ENCODE data around the gene LHX3. TPM values are rescaled to one million over a fixed set of nuclear protein-coding genes. Genes with fewer than 3 reads are reported as not detected.

Gene LHX3
- total and polyA plus RNA-seq, 10 of the 15 experiments (the other 5 are each of a cell fraction or from before 2014, with no cell fraction given) = not detected

DNA sequence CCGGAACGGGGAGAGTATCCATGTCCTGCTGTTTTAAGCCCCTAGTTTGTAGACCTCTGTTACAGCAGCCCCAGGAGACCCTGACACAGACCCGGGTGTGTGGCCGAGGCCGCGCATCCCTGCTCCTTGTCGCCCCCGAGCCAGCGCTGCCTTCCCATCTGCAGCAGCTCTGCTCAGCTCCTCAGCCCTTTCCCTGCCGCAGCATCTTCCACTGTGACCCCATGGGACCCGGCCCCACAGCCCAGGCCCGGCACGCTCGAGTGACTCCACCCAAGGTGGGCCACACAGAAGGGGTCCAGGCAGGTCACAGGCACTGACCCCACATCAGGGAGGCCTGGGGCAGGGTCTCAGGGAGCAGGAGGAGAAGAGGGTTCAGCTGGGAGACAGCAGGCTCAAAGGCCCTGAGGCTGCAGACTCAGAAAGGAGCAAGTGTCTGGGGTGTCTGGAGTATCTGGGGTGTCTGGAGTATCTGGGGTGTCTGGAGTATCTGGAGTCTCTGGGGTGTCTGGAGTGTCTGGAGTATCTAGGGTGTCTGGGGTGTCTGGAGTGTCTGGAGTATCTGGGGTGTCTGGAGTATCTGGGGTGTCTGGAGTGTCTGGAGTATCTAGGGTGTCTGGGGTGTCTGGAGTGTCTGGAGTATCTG lies 31.2 kb downstream of the LHX3 start:
- Histone ChIP-seq H3K4me2 (ENCODE audit: control insufficient read depth, insufficient read depth) (no peak overlapping the region), H3K4me3 (no peak overlapping the region), H3K79me2 (ENCODE audit: control insufficient read depth, insufficient read depth, low read length) (no peaks in the 10 kb centered on the region), H3K9me3 (replicated peaks; ENCODE audit: control insufficient read depth, insufficient read depth, low read length) (no peaks in the 10 kb centered on the region), H2AFZ (ENCODE audit: control insufficient read depth, low read depth, low read length) (no peak overlapping the region), H3K27ac (ENCODE audit: control insufficient read depth, insufficient read depth) (no peak overlapping the region), H3K9ac (ENCODE audit: control insufficient read depth, insufficient read depth, low read length) (no peak overlapping the region), H3K27me3 (replicated peaks in 1 of 2; ENCODE audit: control insufficient read depth in 2 of 2, insufficient read depth in 2 of 2, low read length in 1 of 2) (no peaks in the 10 kb centered on the region; a peak in 2 of 4 replicates), H3K4me1 (ENCODE audit: control insufficient read depth, insufficient read depth, low read length) (no peaks in the 10 kb centered on the region), H4K20me1 (ENCODE audit: control insufficient read depth, insufficient read depth) (no peaks in the 10 kb centered on the region), H3K36me3 (ENCODE audit: control insufficient read depth in 2 of 2, insufficient read depth in 2 of 2, low read length in 1 of 2) (no peaks in the 10 kb centered on the region)
- no peak for TF ChIP-seq CBFB (IDR thresholded peaks at IDR 0.05; ENCODE audit: low read depth)
- no peak for TF ChIP-seq EGR1 (IDR thresholded peaks at IDR 0.05; ENCODE audit: borderline replicate concordance in 1 of 2, low read depth in 2 of 2, low read length in 2 of 2)
- TF ChIP-seq MEF2B (IDR thresholded peaks at IDR 0.05; ENCODE audit: partially characterized antibody, poor library complexity, severe bottlenecking) = no peak
- no peak for TF ChIP-seq ZNF274 (IDR thresholded peaks at IDR 0.05; ENCODE audit: insufficient read depth, insufficient read length)
- POLR2A ChIA-PET = no interaction called here
- CTCF ChIA-PET = no interaction called here
- RAD21 ChIA-PET (ENCODE audit: unreplicated experiment) = no interaction called here
- 47% methylated on average over 13 of the region's 14 CpGs for WGBS (ENCODE audit: insufficient coverage, insufficient replicate concordance, low lambda C conversion rate, missing lambda C conversion rate)
- DNase-seq (ENCODE audit: low read depth, low spot score) = no peak
- in situ Hi-C loops (cut with MboI) = loop anchor here (5.0 kb wide), 1 partner anchor 99 kb away; no protein-coding TSS in a partner anchor
- ATAC-seq = no peak
- intact Hi-C loops (cut with micrococcal nuclease; ENCODE audit: unreplicated experiment) = no loop called here
- no TSS peak for BruUV-seq (replicated peaks)
- no peak for FAIRE-seq
- SMC1A ChIA-PET (ENCODE audit: uncharacterized antibody, unreplicated experiment) = no interaction called here

DNA sequence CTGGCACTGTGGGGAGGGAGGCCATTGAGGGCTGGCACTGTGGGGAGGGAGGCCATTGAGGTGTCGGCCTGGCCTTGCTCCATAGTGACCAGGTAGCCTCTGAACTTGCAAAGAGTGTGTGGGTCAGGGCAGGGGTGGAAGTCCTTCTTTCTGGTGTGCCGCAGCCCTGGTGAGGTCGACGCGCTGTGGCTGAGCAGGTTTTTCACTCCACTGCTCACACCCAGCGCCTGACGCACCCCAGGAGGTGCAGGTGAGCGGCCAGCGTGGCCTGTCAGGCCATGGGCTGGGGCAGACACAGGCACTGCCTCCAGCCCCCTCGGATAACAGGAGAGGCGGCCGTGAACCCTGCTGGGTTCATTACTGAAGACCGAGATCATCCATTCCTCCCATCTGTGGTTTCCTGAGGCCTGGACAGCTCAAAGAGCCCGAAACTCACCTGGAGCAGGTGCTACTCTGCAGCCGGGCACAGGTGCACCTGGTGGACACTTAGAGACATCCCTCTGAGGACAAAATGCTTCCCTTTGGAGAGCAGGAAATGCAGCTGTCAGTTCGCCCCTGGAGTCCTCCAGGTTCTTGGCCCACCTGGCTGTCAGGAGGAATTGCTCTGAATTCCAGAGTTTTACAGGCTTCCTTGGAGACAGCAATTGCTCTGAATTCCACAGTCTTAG lies 32.4 kb downstream of the LHX3 start:
- no TSS peak for BruUV-seq (replicated peaks)
- Histone ChIP-seq H3K4me2 (ENCODE audit: control insufficient read depth, insufficient read depth) (no peak overlapping the region), H3K9me3 (replicated peaks; ENCODE audit: control insufficient read depth, insufficient read depth, low read length) (no peaks in the 10 kb centered on the region), H3K27me3 (replicated peaks in 1 of 2; ENCODE audit: control insufficient read depth in 2 of 2, insufficient read depth in 2 of 2, low read length in 1 of 2) (peaks cover 0 to 4% of the 10 kb centered on the region in 2 experiments; a peak in 2 of 4 replicates), H3K4me1 (ENCODE audit: control insufficient read depth, insufficient read depth, low read length) (no peaks in the 10 kb centered on the region), H3K79me2 (ENCODE audit: control insufficient read depth, insufficient read depth, low read length) (no peaks in the 10 kb centered on the region), H3K9ac (ENCODE audit: control insufficient read depth, insufficient read depth, low read length) (no peak overlapping the region), H2AFZ (ENCODE audit: control insufficient read depth, low read depth, low read length) (no peak overlapping the region), H3K36me3 (ENCODE audit: control insufficient read depth in 2 of 2, insufficient read depth in 2 of 2, low read length in 1 of 2) (no peaks in the 10 kb centered on the region), H4K20me1 (ENCODE audit: control insufficient read depth, insufficient read depth) (no peaks in the 10 kb centered on the region), H3K27ac (ENCODE audit: control insufficient read depth, insufficient read depth) (no peak overlapping the region), H3K4me3 (no peak overlapping the region)
- ATAC-seq (no peak), FAIRE-seq (no peak), DNase-seq (ENCODE audit: low read depth, low spot score) (no peak)
- in situ Hi-C loops (cut with MboI) (loop anchor here (5.0 kb wide), 1 partner anchor 100 kb away; no protein-coding TSS in a partner anchor), intact Hi-C loops (cut with micrococcal nuclease; ENCODE audit: unreplicated experiment) (no loop called here)
- ChIA-PET POLR2A (no interaction called here), CTCF (interaction anchor here (1.1 to 1.5 kb wide), 3 partner anchors 47 to 111 kb away, joined by 3 to 4 read pairs (median 3); no protein-coding TSS in a partner anchor), SMC1A (ENCODE audit: uncharacterized antibody, unreplicated experiment) (no interaction called here), RAD21 (ENCODE audit: unreplicated experiment) (no interaction called here)
- WGBS (ENCODE audit: insufficient coverage, insufficient replicate concordance, low lambda C conversion rate, missing lambda C conversion rate) = 29% methylated on average over 16 of the region's 16 CpGs
- no peak for TF ChIP-seq EP300 (IDR thresholded peaks at IDR 0.05; ENCODE audit: borderline replicate concordance in 1 of 2, control insufficient read depth in 1 of 2, low read depth in 2 of 2, low read length in 2 of 2)
- no peak for TF ChIP-seq BACH1 (IDR thresholded peaks at IDR 0.05; ENCODE audit: borderline replicate concordance)
- TF ChIP-seq, protein P1, sequence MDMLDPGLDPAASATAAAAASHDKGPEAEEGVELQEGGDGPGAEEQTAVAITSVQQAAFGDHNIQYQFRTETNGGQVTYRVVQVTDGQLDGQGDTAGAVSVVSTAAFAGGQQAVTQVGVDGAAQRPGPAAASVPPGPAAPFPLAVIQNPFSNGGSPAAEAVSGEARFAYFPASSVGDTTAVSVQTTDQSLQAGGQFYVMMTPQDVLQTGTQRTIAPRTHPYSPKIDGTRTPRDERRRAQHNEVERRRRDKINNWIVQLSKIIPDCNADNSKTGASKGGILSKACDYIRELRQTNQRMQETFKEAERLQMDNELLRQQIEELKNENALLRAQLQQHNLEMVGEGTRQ (IDR thresholded peaks at IDR 0.05; ENCODE audit: borderline replicate concordance, low read depth, low read length) = no peak
- no peak for TF ChIP-seq CREM (IDR thresholded peaks at IDR 0.05; ENCODE audit: low read depth)
- TF ChIP-seq, protein P2, sequence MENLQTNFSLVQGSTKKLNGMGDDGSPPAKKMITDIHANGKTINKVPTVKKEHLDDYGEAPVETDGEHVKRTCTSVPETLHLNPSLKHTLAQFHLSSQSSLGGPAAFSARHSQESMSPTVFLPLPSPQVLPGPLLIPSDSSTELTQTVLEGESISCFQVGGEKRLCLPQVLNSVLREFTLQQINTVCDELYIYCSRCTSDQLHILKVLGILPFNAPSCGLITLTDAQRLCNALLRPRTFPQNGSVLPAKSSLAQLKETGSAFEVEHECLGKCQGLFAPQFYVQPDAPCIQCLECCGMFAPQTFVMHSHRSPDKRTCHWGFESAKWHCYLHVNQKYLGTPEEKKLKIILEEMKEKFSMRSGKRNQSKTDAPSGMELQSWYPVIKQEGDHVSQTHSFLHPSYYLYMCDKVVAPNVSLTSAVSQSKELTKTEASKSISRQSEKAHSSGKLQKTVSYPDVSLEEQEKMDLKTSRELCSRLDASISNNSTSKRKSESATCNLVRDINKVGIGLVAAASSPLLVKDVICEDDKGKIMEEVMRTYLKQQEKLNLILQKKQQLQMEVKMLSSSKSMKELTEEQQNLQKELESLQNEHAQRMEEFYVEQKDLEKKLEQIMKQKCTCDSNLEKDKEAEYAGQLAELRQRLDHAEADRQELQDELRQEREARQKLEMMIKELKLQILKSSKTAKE (IDR thresholded peaks at IDR 0.05; ENCODE audit: low read depth, poor library complexity, severe bottlenecking) = no peak
- no peak for TF ChIP-seq PAX8 (IDR thresholded peaks at IDR 0.05)

Data from GM12878 (cell line).